Smooth muscle cell (in vitro differentiated cells): ENCODE measurements around the gene TMEM94. TPM values are rescaled to one million over a fixed set of nuclear protein-coding genes. Genes with fewer than 3 reads are reported as not detected.
"Not testable (repeated sequence)": the region's sequence is repeated elsewhere in the genome, so short reads cannot be mapped to it uniquely, and the experiment has no call there.

Experiments
- DNase-seq: peaks from one replicate; lab custom pipeline; 2025; ENCODE audit not compliant: unreplicated experiment; lab: John Stamatoyannopoulos, UW
- H2AFZ ChIP-seq: fragments of 200-600 bp; sonication (generic); 2 replicates; pipeline ENCODE4 v1.6.0; 2016; ENCODE audit warnings: antibody characterized with exemption, low read depth, mild to moderate bottlenecking
- H3F3A ChIP-seq: fragments of 200-600 bp; sonication (generic); 2 replicates; pipeline ENCODE4 v1.6.0; 2017; ENCODE audit warnings: antibody characterized with exemption, low read depth
- H3K27ac ChIP-seq: fragments of 200-600 bp; sonication (generic); 2 replicates; pipeline ENCODE4 v1.5.1; 2016; ENCODE audit warnings: low read depth, mild to moderate bottlenecking
- H3K27me3 ChIP-seq: fragments of 200-600 bp; sonication (generic); 2 replicates; pipeline ENCODE4 v1.6.1; 2016; ENCODE audit warnings: low read depth, mild to moderate bottlenecking
- H3K36me3 ChIP-seq: fragments of 200-600 bp; sonication (generic); 2 replicates; pipeline ENCODE4 v1.5.1; 2016; ENCODE audit warnings: low read depth
- H3K4me1 ChIP-seq: fragments of 200-600 bp; sonication (generic); 2 replicates; pipeline ENCODE4 v1.5.1; 2016; ENCODE audit warnings: low read depth
- H3K4me2 ChIP-seq: fragments of 200-600 bp; sonication (generic); 2 replicates; pipeline ENCODE4 v1.6.0; 2016; ENCODE audit warnings: mild to moderate bottlenecking
- H3K4me3 ChIP-seq: fragments of 200-600 bp; sonication (generic); 2 replicates; pipeline ENCODE4 v1.5.1; 2016; ENCODE audit warnings: mild to moderate bottlenecking
- H3K79me2 ChIP-seq: fragments of 200-600 bp; sonication (generic); 2 replicates; pipeline ENCODE4 v1.6.0; 2016; ENCODE audit warnings: low read depth, mild to moderate bottlenecking
- H3K9ac ChIP-seq: fragments of 200-600 bp; sonication (generic); 2 replicates; pipeline ENCODE4 v1.6.0; 2016; ENCODE audit warnings: low read depth
- H3K9me3 ChIP-seq: fragments of 200-600 bp; sonication (generic); replicated peaks from 2 replicates; pipeline ENCODE4 v1.5.1; 2016; ENCODE audit warnings: low read depth
- H4K20me1 ChIP-seq: fragments of 200-600 bp; sonication (generic); 2 replicates; pipeline ENCODE4 v1.6.0; 2016; ENCODE audit warnings: low read depth
- CTCF ChIP-seq: fragments of 200-600 bp; sonication (generic); IDR thresholded peaks from 2 replicates; pipeline ENCODE4 v1.5.1; 2017; ENCODE audit warnings: borderline replicate concordance, mild to moderate bottlenecking, antibody characterized with exemption; ENCODE audit not compliant: insufficient read depth, poor library complexity, severe bottlenecking
- WGBS: methylation state at CpG from one replicate; pipeline ENCODE4 v1.1.7; 2016; ENCODE audit warnings: low lambda C conversion rate; 5-methylcytosine and 5-hydroxymethylcytosine counted together
- polyA plus RNA-seq: library from polyadenylated mRNA; unstranded; fragments of >200 nt; fragmentation: Nextera tagmentation; extraction: Ambion mirVana; gene quantifications from 2 replicates; pipeline ENCODE4 v1.2.1, GENCODE V29; 2016
- total RNA-seq: library from RNA; depleted of rRNA; stranded (reverse); fragments of >200 nt; gene quantifications from 2 replicates; pipeline ENCODE4 v1.2.3, GENCODE V29; 2014

The TMEM94 gene
- total and polyA plus RNA-seq, 2 experiments from 2014 or later: 26.3 to 35.9 TPM

GRCh38 chr17:75518983-75519537 is 62.6 kb downstream of the TMEM94 start:
- TF ChIP-seq CTCF: no peak
- Histone ChIP-seq H3F3A (peaks cover 3% of the 10 kb centered on the region), H2AFZ (no peak overlapping the region), H3K4me2 (no peak overlapping the region), H3K79me2 (peaks cover 9% of the 10 kb centered on the region), H3K4me3 (no peak overlapping the region), H3K4me1 (peaks cover 13% of the 10 kb centered on the region), H3K27ac (no peak overlapping the region), H3K9me3 (no peaks in the 10 kb centered on the region), H4K20me1 (peaks cover 9% of the 10 kb centered on the region), H3K9ac (no peak overlapping the region), H3K27me3 (no peaks in the 10 kb centered on the region), H3K36me3 (no peaks in the 10 kb centered on the region)
- no peak for DNase-seq
- 95% methylated on average over 9 of the region's 9 CpGs for WGBS

GRCh38 chr17:75520413-75520812 is 64.0 kb downstream of the TMEM94 start:
- not testable (repeated sequence) for H3K9ac ChIP-seq, H3K4me3 ChIP-seq, H3K4me1 ChIP-seq, H3K4me2 ChIP-seq, H2AFZ ChIP-seq, H3K27me3 ChIP-seq, DNase-seq, H4K20me1 ChIP-seq, H3K27ac ChIP-seq, H3K36me3 ChIP-seq, H3K79me2 ChIP-seq, H3F3A ChIP-seq, H3K9me3 ChIP-seq
- WGBS: 97% methylated on average over 8 of the region's 8 CpGs

- Histone ChIP-seq H3K9me3 (no peaks in the 10 kb centered on the region), H4K20me1 (peaks cover 4% of the 10 kb centered on the region), H3K79me2 (no peaks in the 10 kb centered on the region), H3K4me2 (no peak overlapping the region), H3K4me1 (peaks cover 9% of the 10 kb centered on the region), H3K27ac (no peak overlapping the region), H3K27me3 (peaks cover 3% of the 10 kb centered on the region), H3K9ac (no peak overlapping the region), H3F3A (peaks cover 12% of the 10 kb centered on the region), H3K4me3 (no peak overlapping the region), H3K36me3 (no peaks in the 10 kb centered on the region), H2AFZ (no peak overlapping the region)
- no peak for DNase-seq
- WGBS: 100% methylated on average over 7 of the region's 8 CpGs
- no peak for TF ChIP-seq CTCF
These were observed 64.9 kb downstream of the TMEM94 start for GRCh38 chr17:75521290-75521689.

GRCh38 chr17:75521951-75522727 is 65.7 kb downstream of the TMEM94 start:
- peaks cover 15% of the 10 kb centered on the region for H3F3A ChIP-seq
- H3K36me3 ChIP-seq: no peaks in the 10 kb centered on the region
- H3K27ac ChIP-seq: no peak overlapping the region
- peaks cover 4% of the 10 kb centered on the region for H4K20me1 ChIP-seq
- H3K9ac ChIP-seq: no peak overlapping the region
- no peak overlapping the region for H3K4me2 ChIP-seq
- no peak for DNase-seq
- no peaks in the 10 kb centered on the region for H3K79me2 ChIP-seq
- H3K4me1 ChIP-seq: peaks cover 10% of the 10 kb centered on the region
- peaks cover 7% of the 10 kb centered on the region for H3K27me3 ChIP-seq
- no peak for TF ChIP-seq CTCF
- H2AFZ ChIP-seq: no peak overlapping the region
- no peak overlapping the region for H3K4me3 ChIP-seq
- no peaks in the 10 kb centered on the region for H3K9me3 ChIP-seq
- 88% methylated on average over 33 of the region's 33 CpGs for WGBS
